Hematopoietic multipotent progenitor cell treated with erythropoietin and hydrocortisone succinate and interleukin-3 and kit ligand, for 6 days (in vitro differentiated cells): ENCODE measurements around the gene RESP18.
A peak's percentile ranks its signal among the peaks of the same experiment; 100 is the strongest.
"Not testable (repeated sequence)": the region's sequence is repeated elsewhere in the genome, so short reads cannot be mapped to it uniquely, and the experiment has no call there.

Experiments used
- DNase-seq: peaks from one replicate; pipeline ENCODE4 v3.0.0-alpha.2; 2015

RESP18 gene

DNA sequence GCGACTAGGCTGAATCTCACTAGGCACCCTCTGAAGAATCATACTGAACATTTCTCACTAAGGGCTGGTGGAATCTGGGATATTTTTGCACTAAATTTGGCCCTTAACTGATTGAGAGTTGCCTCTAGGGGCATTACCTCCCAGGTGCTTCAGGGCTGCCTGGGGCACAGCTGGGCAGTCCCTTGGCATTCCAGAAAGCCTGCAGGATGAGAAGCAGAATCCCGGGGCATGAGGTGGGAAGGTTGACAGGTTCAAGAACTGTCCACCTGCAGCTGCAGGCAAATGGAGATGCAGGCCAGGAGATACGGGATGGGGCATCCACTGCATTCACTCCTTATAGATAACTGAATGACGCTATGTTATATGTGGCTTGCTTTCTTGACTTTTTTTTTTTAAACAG is 7.4 kb downstream of the RESP18 start:
- no peak for DNase-seq

DNA sequence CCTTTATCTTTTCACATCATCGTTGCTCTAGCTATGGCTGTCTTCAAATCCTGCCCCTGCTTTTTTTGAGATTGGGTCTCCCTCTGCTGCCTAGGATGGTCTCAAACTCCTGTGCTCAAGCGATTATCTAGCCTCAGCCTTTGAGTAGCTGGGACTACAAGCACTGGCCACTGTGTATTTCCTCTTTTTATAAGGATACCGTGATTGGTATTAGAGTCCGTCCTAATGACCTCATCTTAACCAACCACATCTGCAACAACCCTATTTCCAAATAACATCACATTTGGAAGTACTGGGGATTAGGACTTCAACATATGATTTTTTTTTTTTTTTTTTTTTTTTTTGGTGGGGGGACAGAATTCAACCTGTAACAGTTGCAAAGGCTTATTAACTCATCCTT is 9.1 kb downstream of the RESP18 start:
- DNase-seq, result no peak

DNA sequence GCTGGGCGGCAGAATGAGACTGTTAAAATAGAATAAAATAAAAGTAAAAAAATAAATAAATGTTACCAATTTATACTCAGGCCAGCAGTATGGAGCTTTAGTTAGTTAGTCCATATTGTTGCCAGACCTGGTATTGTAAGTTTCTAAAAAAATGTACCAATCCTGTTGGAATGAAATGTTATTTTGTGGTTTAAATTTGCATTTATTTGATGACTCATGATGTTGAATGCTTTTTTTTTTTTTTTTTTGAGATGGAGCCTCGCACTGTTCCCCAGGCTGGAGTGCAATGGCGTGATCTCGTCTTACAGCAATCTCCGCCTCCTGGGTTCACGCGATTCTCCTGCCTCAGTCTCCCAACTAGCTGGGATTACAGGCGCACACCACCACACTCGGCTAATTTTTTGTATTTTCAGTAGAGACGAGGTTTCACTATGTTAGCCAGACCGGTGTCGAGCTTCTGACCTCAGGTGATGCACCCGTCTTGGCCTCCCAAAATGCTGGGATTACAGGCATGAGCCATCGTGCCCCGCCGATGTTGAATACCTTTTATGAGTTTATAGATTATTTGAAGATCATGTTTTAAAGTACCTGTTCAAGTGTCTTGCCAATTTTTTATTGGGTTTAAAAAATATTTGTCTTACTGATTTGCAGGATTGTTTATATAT is 17.6 kb downstream of the RESP18 start:
- DNase-seq, result no peak

DNA sequence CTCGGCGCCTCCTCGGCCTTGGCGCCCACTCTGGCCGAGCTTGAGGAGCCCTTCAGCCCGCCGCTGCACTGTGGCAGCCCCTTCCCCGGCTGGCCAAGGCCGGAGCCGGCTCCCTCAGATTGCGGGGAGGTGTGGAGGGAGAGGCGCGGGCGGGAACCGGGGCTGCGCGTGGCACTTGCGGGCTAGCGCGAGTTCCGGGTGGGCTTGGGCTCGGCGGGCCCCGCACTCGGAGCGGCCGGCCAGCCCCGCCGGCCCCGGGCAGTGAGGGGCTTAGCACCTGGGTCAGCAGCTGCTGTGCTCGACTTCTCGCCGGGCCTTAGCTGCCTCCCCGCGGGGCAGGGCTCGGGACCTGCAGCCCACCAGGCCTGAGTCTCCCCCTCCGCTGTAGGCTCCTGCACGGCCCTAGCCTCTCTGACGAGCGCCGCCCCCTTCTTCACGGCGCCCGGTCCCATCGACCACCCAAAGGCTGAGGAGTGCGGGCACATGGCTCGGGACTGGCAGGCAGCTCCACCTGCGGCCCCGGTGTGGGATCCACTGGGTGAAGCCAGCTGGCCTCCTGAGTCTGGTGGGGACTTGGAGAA is 19.8 kb downstream of the RESP18 start:
- not testable (repeated sequence) for DNase-seq

DNA sequence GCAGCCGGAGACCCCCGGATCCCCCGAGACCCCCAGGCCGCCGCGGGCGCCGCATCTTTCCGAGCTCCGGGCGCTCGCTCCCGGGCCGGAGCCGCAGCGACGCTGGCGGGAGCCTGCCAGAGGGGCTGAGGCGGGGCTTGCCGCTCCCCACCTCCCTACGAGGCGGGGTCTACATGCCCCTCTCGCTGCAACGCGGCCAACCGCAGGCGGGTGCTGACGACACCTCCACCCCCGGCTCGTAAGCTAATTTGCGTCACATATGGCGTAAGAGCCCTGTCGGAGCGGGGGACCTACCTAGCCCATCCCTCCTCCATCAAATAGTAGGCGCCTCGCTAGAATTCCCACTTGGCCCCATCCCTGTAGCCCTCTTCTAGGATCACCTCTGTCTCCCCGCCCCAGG is 23.3 kb downstream of the RESP18 start, which contains the start of gene PTPRN:
TSS of gene PTPRN (minus strand) at position 124 of the 400 bp plus-strand sequence. CDS start at position 55, 69 bp downstream.
- no peak for DNase-seq

DNA sequence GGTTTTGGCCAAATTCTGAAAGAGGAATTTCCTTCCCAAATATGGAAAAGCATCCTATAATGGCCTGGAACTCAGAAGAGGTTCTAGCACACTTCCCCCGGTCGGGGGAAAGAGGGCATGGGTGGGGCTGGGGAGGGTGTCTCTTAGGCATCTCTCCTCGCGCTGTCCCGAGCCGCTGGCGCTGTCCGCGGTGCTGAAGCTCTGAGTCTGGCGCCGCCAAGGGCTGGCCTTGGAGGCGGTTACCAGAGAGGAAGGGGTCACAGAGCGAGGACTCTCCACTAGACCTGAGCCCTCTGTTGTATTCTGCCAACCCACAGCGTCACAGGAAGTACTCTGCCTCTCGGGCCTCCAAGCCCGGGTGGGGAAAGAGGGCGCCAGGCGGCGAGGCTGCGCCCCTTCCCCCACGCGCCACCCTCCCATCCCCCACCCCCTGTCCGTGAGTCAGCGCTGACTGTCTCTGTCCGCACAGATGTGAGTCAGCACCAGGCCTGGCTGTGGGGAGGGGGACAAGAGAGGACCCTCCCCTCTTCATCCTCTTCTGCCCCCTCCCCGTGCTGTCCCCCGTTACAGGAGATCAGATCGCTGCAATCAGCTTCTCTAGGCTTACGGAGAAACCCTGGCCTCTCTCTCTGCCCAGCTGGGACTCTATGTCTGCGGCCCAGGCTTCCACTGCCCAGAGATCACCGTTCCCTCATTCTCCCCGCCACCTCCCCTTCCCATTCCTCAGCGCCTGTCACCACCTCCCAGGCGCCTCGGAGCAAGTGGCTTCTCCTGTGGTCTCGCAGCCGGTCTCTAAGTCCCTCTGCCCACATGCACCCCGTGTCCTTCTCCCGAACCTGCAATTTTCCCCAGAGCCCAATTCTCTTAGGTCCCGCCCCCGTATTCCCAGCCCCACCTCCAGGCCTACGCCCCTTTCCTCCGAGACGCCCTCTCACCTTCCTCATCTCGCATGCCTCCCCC is 24.1 kb downstream of the RESP18 start:
- peak; percentile 87 for DNase-seq

DNA sequence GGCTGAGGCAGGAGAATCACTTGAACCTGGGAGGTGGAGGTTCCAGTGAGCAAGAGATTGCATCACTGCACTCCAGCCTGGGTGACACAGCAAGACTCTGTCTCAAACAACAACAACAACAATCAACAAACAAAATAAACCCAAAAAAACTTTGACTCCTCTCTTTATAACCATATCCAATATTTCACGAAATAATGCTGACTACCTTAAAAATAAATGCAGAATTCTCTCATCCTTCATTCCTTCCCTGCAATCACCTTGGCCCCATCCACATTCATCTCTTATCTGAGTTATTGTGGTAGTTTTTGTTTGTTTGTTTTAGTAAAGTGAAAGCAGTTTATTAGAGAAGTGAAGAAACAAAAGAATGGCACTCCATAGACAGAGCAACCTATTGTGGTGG is 26.5 kb downstream of the RESP18 start:
- DNase-seq, result no peak

DNA sequence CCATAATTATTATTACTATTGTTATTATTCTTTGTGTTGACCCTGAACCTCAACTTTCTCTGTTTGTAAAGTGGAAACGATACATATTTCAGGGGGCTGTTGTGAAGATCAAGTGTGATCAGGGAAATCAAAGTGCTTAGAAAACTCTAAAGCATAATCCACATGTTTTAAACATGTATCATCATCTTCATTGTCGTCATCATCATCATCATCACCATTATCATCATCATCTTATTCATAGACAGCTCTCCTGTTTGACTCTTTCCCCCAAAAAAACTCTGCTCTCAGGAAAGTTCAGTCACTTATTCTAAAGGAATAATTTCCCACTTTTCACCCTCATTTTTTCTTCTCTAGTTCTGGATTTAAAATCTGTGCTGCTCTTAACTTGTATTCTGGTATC is 28.3 kb downstream of the RESP18 start:
- no peak for DNase-seq

DNA sequence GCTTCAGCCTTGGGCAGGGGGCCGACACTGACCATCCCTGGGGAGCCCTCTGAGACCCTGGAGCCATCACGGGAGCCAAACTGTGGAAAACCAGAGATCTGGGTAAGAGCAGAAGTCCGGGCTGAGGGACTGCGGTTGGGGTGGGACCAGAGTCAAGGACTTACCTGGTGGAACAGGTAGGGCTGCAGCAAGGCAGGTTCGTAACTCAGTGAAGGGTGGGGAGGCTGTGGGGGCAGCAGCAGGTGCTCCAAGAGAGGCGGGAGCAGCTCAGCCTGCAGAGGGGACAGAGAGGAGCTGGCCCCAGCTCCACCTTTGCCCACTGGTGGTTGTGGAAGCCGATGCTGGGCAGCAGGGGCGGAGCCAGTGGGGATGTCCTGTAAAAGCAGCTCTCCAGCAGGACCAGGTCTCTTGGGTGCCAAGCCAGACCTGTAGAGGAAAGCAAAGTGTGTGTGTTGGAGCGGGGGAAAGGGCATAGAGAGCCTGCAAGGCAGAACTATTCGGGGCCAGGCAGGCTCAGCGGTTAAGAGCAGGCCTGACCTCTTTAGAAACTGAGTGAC is 30.1 kb downstream of the RESP18 start:
- no peak for DNase-seq

DNA sequence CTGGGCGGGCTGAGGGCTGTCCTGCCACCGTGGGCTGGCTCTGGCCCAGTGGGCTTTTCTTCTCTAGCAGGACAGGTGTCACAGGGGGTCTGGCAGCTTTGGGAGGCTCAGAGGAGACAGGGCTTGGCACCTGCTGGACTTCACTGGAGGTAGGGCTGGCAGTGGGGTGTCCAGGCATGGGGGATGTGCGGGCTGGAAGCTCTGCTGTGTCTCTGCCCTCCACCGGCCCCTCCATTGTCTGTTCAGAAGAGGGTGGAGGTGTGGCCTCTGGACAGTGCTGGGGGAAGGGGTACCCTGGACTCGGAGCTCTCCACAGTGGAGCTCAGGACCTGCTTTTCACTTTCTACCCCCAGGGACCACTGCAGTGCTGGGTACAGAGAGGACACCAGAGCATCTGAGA is 32.5 kb downstream of the RESP18 start:
- DNase-seq, result no peak

DNA sequence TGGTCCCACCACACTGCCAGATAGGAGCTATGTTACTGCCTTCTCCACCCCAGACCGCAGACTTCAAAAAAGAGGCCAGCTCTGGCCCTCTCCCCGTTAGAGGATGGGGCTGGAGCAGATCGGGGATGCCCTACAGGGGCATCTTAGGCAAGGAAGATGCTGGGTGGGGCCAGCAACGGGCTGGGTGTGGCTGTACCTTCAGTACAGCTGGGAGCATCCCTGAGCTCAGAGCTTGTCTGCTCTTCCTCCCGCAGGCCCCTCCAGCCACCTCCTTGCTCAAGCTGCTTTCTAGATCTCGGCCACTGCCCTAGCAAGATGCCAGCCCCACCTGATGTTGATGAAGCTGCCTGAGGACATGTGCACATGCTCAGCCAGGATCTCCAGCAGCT is 33.2 kb downstream of the RESP18 start:
- no peak for DNase-seq

DNA sequence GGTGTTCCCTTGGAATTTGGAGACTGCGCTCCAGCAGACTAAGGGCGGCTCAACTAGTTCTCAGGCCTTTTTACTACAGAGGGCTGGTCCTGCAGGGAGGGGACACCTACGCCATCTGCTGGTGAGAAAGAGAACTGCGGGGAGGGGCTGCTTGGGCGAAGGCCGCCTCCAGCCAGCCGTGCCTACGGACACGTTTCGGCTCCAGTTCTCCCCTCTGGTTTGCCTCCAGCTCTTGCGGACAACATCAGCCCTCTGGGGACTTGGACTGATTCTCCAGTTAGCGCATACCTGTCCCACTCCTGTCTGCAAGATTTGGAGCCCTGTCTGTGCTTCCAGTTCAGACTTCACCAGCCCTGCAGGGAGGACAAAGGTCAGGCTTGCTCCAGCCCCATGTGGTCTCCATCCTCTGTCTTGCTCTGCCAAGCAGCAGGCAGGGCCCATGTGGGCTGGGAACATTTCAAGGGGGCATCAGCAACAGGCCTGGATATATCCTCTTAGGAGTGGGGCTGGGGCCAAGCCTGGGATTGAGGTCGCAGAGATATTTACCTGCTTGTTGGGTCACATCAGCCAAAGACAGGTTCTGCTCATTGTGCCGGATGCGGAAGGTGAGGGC is 33.7 kb downstream of the RESP18 start:
- DNase-seq, result peak; percentile 88

DNA sequence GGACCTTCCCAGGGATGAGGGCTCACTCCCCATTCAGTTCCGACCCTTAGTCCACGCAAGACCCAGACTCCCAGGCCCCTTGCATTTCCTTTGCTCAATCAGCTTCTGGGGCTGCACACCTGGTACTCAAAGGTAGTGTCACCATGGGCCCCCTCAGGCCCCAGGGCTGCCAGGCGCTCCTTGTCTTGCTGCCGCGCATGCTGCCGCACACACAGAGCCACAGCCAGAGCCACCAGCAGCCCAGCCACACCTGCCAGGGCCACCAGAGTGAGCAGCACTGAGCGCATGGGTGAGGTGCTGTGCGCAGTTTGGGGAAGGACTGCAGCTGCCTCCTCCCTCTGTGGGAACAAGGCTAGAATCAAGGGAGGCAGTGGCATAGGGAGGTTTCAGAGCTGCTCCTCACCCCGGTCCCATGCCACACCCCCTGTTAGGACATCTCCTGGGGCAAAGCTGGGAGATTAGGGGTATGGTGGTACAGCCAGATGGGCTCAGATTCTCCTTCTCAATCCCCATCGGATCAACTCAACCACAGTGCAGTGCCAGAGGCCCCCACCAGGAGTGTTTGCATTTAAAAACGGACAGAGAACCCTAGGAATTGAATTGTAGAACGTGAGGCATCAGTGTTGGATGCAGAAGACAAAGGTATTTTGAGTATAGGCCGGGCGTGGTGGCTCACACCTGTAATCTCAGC is 34.6 kb downstream of the RESP18 start:
- no peak for DNase-seq

DNA sequence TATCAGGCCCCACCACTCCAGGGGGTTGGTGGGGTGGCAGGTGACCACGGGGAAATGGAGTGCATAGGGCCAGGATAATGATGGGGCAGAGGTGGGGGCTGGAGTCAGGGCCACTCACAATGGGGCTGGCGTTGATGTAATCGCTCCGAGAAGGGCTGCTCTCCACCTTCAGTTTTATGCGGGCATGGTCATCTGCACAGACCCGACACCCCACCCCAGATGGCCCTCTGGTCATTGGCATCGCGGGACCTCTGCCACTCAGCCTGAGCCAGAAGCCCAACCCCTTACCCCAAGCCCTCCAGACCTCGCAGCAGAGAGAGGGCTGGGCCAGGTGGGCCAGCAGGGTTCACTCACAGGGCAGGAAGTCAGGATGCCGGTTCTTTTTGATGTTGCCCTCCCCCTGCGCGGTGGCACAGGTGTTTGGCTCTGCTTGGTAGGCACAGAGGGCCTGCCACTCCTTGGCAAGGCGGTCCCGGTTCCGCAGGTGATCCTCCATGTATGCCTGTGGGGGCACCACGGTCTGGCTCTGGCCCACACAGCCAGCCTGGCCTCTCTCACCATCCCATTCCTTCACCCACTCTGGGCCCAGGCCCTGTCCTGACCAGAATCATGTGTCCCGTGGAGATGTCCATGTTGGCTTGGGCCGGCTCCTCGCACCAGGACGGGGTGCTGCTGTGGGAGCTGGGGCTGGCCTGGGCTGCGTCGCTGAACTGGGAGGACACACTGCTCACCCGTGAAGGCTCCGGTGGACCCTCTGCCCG is 35.7 kb downstream of the RESP18 start:
- no peak for DNase-seq

DNA sequence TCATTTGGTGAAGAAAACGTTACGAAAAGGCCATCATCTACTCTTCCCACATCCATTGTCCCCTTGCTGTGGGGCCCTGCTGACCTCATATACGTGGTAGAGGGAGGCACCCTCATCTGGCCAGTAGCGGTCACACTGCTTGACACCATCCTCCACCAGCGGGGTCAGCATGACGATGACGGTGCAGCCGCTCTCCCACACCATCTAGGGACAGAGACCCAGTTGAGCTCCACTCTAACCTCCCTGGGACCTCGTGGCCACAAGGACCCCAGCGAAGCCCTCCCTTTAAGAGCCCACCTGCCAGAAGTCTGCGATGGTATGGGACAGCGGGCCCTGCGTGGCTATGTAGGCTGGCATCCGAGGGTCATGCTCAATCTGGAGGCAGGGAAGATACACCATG is 36.4 kb downstream of the RESP18 start:
- no peak for DNase-seq

DNA sequence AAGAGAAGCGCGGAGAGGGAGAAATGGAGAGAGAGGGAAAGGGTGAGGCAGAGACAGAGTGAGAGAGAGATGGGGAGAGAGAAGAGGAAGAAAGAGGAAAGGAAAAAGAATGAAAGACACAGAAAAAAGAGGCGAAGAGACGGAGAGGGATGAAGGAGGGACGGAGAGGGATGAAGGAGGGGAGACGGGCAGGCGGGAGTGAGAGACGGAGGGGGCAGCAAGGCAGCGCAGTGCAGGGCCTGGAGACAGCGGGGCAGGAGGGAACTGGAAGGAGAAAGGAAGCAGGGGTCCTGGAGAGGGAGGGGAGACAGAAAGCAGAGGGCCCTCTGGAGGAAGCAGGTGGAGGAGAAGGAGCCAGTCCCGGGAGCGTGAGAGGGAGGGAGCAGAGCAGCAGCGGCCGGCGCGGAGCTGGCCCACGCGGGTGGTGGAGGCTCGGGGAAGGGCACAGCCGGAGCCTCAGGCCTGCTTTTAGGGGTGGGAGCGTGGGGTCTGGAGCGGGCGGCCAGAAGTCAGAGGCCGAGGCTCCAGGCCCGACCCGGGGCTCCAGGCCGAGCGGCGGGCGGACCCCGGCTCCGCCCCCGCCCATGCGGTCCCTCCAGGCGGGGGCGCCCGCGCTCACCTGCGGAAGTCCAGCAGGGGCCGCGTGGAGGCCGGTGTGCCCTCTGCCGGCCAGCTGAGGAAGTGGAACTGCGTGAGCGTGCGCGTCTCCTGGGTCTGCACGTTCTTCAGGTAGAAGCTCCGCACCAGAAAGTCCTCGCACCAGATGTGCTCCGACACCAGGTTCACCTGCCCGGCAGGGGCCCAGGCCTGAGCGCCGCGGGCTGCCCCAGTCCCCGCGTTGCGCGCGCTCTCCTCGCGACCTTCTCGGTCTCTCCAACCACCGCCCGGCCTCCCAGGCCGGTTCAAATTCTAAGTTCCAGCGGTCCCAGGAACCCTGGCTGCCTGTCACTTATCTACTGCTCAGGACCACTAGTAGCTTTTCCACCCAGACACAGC is 37.9 kb downstream of the RESP18 start:
- peak; percentile 85 for DNase-seq

DNA sequence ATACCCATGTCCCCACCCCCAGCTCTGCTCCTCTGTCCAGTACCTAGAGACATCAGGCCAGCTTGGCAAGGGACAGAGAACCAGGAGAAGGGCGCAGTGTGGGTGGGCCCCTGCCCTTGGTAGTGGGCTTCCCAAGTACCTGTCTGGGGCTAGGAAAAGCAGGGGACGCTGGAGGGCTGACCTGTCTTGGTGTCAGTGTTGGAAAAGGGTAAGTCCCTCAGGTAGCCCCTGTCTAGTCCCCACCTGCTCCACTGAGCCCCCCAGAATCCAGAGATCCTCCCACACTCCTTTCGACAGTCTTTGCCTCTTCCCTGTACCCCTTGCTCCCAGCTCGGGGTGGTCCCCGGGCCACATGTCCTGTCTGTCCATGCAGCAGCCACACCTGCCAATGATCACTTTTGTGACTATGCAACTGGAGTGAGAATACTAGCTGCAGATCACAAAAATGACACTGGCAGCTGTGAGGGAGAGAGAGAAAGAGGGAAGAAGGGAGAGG is 38.8 kb downstream of the RESP18 start:
- DNase-seq, result no peak

DNA sequence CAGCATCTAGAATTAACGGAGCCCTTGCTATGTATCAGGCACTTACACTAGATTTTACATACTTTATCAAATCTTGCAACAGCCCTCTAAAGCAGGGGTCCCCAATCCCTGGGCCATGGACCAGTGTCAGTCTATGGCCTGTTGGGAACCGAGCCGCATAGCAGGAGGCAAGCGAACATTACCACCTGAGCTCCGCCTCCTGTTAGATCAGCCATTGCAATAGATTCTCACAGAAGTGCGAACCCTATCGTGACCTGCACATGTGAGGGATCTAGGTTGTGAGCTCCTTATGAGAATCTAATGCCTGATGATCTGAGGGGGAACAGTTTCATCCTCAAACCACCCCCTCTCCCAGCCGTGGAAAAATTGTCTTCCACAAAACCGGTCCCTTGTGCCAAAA is 39.9 kb downstream of the RESP18 start:
- no peak for DNase-seq

DNA sequence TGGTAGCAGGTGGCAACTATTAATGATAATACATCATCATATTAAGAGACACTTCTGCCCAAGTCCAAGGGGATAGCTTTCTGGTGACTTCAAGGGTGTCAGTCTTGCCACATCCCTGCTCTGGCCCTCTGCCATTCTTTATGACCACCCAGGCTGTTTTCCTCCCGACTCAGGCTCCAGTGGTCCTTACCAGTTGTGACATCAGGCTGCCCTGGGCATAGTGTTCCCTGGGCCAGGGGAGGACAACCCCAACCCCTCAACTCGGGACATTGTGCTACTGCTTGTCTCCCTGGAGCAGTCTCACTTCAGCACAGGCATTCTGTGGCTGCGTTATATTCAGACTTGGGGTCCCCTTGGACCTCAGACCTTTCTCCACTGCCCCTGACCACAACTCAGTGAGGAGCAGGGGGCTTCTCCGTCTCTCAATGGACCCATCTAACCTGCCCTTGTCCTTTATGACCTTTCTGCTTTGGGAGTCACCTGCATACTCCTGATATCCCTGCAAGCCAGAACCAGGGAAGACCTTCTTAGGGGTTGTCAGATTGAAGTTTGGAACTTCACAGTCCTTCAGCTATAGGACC is 40.5 kb downstream of the RESP18 start:
- no peak for DNase-seq

DNA sequence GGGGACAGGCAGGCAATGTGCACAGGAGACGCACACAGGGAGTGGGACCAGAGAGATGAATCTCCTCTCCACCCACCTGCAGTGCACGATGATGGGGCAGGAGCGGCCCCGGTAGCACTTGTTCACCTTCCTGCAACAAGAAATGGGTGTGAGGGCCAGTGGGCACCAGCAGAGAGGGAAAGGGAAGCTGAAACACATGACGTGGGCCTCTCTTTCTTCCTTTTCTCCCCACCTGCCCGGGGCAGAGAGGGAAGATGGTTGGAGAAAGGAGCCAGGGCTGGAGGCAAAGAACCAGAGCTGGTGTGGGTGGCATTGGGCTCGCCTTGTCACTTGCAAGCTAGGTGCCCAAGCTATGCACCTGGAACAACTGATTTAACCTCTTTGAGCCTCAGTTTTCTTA is 41.1 kb downstream of the RESP18 start:
- DNase-seq, result no peak
